GM19324 (cell line): ENCODE data around the gene ZG16B.

Experiments used
- ATAC-seq: cut with Tn5 transposase; IDR thresholded peaks from one replicate; pipeline ENCODE4 v1.9.1; 2021; ENCODE audit warnings: mild to moderate bottlenecking, moderate library complexity; ENCODE audit not compliant: unreplicated experiment, low FRiP score

Gene ZG16B

DNA sequence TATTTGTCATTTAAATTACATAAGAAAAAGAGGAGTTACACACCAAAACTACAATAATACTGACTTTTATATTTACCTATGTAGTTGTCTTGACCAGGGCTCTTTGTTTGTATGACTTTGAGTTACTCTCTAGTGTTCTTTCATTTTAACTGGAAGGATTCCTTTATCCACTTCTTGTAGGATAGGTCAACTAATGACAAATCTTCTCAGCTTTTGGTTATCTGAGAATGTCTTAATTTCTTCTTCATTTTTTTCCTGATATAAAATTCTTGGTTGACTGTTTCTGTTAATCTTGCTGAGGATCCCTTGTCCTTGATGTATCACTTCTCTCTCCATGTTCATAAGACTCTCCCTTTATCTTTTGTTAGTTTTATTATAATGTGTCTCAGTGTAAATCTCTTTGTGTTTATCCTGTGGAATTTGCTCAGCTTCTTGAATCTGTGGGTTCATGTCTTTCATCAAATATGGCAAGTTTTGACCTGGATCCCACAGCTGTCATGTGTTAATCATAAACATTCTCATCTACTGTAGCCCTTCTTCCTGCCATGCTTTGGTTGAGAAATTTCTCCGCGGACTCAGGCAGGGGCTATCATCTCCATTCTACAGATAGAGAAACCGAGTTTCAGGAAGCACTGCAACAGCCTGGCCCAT, 26.4 kb upstream of the ZG16B start:
- no peak for ATAC-seq

DNA sequence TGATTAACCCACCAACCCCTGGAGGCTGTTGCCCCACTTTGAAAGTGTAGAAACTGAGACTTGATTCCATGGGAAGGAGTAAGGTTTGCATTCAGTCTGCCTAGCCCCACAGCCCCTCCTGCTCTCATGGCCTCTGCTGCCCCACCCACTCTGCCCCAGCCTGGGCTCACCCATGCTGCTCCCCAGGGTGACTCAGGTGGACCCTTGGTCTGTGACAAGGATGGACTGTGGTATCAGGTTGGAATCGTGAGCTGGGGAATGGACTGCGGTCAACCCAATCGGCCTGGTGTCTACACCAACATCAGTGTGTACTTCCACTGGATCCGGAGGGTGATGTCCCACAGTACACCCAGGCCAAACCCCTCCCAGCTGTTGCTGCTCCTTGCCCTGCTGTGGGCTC, 25.4 kb upstream of the ZG16B start:
- ATAC-seq, result no peak

DNA sequence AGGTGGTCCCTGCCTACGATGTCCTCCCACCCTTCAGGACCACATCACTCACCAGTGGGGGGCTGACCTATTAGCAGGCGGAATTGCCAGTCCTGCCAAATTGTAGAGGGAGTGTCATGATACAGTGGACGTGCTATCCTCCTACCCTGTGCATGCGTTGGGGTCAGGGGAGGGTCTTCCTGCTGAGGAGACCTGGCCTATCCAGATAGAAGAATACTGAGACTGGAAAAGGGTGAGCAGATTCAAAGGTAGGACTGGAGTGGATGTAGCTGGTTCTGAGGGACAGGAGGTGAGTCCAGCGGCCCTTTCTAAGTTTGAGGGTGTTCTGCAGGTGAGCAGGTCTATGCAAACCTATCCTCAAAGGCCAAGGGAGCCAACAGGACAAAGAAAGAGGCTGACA, 23.8 kb upstream of the ZG16B start:
- ATAC-seq, result no peak

DNA sequence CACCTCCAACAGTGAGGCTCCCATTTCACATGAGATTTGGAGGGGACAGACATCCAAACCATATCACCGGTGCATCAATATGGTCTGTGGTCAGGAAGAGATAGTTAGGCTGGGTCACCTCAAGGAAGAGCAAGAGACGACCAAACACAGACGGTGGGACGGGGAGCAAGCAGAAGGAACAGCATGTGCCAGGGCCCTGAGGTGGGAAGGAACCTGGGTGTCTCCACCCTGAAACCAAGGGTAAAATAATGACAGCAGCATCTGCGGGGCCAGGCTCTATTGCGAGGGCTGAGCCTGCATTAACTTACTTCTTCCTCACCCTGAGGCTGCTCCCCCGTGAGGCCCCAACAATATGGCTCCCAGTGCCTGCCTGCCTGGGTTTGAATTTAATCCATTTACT, 21.9 kb upstream of the ZG16B start:
- no peak for ATAC-seq

DNA sequence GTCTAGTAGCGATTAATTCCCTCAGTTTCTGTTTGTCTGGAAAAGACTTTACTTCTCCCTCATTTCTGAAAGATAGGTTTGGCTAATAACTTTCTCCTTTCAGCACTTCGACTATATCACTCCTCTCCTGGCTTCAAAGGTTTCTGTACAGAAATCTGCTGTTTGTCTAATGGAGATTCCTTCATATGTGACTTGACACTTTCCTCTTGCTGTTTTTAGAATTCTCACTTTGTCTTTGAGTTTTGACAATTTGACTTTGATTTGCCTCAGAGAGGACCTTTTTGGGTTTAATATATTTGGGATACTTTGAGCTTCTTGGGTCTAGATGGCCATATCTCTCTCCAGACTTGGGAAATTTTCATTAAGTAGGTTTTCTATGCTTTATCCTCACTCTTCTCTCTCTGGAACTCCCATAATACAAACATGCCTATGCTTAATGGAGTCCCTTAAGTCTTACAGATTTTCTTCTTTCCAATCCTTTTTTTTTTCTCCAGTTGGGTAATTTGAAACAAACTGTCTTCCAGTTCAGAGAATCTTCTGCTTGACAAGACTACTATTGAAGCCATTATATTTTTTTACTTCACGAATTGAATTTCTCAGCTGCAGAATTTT, 20.8 kb upstream of the ZG16B start:
- no peak for ATAC-seq

DNA sequence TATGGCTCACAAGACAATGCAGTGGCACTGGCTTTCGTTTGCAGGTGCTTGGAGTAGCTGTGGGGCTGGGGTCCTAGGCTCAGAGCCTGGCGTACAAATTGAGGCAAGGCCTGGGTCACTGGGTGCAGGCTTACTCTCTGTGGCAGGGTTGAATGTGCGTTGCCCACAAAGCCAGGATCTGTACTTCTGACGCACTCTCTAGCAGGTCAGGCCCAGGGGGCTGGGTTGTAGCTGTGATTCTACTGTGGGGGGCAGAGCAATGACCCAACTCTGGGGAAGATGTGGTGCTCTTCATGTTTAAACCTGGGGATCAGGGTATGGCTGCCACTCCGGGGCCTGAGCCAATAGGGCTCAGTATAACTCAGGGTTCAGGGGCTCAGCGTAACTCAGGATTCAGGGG, 19.5 kb upstream of the ZG16B start:
- ATAC-seq, result no peak

DNA sequence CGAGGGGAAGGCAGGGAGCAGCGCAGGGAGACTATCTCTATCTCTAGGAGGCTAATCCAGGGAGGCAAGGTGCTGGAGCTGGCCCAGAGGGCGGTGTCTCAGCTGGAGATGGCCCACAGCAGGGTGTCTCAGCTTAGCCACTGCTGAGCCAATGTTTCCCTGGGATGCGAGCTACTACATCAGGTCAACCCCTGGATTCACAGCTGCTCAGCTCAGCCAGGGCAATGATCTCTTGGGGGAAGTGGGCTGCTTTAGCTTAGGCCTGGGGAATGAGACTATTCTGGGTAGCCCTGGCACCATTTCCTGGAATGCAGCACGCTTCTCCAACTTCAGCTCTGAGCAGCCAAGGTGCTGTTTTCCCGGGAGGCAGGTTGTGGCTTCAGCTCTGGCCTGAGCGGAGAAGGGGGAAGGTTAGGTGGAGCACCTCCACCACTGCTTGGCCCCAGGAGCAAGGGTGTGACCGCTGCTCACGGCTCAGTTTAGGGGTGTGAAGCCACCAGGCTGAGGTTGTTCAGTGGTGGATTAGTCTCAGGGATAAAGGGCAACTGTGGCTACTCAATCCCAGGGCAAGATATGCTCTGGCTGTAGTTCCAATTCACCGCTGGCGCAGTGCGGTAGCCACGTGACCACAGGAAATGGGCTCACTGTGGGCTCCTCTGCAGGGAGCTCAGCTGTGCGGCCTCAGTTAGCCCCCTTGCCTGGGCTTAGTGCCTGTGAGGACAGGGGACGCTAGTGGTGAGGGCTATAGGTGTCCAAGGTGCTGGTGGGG, 18.2 kb upstream of the ZG16B start:
- ATAC-seq, result no peak

DNA sequence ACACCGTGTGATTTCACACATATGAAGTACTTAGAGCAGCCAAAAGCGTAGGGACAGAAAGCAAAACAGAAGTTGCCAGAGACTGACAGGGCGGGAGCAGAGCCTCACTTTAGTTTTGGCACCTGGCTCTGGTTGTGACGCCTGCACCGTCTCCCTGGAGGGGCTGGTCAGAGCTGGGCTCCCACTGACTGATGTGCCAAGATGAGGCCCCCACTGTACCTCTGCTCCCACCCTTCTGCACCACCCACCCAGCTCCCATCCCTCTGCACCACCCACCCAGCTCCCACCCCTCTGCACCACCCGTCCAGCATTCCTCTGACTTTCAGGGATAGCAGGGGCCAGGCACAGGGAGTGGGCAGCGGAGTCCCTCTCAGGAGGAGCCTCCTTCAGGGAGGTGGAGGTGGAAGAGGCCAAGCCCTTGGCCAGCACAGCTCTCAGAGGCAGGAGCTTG, 16.3 kb upstream of the ZG16B start:
- no peak for ATAC-seq

DNA sequence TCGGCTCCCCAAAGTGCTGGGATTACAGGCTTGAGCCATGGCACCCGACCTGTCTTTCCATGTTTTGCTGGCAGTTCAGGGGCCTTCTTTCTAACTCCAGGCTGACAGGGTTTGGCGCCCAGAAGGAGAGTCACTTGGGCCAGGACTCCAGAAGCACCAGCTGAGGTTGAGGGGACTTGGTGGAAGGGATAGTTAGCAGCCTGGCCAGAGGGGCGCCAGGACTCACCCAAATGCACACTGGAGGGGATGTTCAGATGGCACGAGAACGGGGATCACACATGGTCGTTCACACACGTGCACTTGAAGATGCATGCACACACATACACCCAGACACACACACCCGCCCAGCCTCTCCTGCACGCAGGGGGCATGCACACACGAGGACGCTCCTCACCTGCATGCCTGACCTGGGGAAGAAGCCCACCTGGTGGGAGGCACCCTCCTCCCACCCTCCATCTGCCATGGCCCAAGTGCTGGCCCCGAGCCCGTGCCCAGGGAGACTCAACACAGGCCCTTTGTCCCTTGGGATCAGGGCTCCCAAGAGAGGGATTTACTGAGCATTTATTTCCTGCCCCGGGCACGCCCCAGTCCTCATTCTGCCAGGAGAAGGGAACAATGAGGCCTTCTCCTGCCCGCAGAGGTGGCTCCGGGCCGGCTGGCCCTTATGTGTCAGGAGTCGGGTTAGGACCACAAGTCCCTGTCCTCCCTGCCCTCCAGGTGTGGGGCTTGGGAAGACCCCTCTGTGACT, 15.4 kb upstream of the ZG16B start:
- ATAC-seq, result no peak

DNA sequence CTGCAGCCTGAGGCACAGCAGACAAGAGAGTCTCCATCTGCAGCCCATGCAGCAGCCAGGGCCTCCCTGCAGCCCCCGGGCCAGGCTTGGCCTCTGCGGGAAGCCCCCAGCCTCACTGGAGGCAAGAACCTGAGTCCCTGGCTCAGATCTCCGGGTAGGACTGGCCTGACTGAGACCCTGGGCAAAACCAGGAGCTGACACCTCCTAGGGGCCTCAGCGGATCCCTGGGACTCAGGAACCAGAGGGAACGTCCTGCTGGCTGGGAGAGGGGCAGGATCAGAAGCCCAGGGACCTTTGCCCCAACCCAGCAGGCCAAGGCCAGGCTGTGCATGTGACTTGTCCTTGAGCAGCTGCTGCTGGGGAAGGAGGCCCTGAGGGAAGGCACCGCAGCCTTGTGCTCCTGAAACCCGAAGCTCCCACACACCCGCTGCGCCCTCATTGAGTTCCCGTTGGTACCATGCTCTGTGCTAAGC, 14.8 kb upstream of the ZG16B start:
- ATAC-seq, result no peak

DNA sequence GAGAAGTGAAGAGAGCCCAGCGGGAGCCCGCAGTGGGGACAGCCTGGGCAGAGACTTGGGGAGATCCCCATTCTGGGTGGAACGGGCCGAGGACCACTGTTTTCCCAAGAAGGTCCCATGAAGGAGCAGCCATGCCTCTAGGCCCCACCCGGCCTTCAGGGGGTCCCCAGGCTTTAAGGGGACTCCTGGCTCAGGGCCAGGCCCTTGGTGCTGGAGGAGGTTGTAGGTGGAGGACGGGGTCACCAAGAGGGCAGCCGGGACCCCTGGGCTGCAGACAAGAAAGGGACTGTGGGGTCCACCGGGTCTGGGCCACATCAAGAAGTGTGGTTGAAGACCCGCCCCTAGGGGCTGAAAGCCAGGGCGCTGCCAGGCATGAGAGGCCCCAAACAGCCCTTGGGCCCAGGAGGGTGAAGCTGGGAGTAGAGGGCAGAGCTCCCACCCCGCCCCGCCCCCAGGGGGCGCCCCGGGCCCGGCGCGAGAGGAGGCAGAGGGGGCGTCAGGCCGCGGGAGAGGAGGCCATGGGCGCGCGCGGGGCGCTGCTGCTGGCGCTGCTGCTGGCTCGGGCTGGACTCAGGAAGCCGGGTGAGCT, 13.3 kb upstream of the ZG16B start, which contains the start of gene PRSS21:
Gene PRSS21 (plus strand): TSS at position 487 of the 589 bp plus-strand sequence. CDS start 32 bp downstream, at position 519.
- no peak for ATAC-seq

DNA sequence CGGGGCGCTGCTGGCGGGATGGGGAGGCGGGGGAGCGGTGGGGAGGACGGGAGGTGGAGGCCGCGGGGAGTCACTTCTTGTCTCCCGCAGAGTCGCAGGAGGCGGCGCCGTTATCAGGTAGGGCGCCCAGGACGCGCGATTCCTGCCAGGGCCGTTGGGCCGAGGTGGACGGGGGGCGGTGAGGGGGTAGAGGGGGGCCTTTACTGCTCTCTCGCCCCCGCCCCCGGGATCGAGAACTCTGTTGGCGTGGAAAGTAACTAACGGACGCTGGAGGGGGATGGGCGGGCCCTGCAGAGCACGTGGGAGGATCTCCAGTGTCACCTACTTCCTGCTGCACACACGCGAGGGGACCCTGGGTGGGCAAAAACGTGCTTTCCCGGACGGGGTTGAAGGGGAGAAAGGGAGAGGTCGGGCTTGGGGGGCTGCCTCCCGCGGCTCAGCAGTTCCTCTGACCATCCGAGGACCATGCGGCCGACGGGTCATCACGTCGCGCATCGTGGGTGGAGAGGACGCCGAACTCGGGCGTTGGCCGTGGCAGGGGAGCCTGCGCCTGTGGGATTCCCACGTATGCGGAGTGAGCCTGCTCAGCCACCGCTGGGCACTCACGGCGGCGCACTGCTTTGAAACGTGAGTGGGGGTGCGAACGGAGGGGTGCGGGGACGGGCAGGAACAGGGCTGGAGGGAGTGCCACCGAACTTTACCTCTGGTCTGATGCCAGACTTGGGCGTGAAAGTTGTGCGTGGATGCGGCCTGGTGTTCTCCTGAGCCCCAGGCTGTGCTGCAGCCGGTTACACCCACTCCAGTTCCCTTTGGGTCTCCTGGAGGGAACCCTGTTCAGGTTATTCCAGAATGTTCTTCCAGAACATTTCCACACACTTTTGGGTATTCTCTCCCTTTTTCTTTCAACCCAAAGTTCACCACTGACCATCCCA, 12.5 kb upstream of the ZG16B start:
- ATAC-seq, result no peak

DNA sequence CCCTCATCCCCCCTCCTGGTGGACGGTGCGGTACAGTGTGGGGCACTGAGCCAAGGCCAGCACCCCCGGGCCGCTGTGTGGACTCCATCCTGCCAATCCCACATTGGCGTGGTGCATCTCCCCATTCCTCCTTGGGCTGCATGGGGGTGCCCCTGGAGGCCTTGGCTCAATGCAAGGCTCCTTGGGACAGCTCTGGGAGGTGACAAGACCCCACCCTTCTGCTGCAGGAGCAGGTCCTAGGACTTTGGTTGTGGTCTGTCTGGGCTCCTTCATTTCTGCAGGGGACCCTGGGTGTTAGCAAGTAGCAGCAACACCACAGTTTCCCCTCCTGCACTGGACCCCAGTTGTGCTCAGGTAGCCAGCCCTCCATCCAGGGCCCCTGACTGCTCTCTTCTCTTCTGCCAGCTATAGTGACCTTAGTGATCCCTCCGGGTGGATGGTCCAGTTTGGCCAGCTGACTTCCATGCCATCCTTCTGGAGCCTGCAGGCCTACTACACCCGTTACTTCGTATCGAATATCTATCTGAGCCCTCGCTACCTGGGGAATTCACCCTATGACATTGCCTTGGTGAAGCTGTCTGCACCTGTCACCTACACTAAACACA, 11.7 kb upstream of the ZG16B start:
- no peak for ATAC-seq

DNA sequence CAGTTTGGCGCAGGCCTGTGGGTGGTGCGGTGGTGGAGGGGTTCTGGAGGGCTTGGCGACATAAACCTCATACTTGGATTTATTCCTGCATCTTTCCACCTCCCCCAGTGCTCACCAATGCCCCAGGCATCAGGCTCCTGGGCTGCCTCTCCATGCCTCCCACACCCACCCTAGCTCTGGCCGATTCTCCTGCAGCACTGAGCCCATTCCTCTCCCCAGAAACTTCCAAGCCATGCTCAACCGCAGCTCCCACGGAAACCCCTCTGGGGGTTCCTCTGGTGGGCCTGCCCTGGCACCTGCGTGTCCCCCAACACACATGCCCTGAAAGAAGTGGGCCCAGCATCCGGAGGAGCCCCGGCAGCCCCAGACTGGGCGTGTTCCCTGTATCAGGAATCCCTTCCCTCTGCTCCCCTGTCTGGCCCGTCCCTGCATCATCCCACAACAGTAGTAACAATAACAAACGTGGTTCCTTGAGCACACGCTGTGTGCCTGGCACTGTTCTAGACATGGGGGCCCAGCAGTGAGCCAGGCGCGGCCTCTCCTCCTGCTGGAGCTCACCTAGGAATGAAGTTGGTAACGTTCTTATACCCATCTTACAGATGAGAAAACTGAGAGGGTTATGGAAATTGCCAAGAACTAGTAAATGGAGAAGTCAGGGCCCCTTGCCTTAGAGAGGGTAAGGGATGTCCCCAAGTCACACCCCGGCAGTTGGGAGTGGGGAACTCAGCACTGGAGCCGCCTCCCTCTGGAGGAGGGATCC, 10.7 kb upstream of the ZG16B start:
- ATAC-seq, result no peak

DNA sequence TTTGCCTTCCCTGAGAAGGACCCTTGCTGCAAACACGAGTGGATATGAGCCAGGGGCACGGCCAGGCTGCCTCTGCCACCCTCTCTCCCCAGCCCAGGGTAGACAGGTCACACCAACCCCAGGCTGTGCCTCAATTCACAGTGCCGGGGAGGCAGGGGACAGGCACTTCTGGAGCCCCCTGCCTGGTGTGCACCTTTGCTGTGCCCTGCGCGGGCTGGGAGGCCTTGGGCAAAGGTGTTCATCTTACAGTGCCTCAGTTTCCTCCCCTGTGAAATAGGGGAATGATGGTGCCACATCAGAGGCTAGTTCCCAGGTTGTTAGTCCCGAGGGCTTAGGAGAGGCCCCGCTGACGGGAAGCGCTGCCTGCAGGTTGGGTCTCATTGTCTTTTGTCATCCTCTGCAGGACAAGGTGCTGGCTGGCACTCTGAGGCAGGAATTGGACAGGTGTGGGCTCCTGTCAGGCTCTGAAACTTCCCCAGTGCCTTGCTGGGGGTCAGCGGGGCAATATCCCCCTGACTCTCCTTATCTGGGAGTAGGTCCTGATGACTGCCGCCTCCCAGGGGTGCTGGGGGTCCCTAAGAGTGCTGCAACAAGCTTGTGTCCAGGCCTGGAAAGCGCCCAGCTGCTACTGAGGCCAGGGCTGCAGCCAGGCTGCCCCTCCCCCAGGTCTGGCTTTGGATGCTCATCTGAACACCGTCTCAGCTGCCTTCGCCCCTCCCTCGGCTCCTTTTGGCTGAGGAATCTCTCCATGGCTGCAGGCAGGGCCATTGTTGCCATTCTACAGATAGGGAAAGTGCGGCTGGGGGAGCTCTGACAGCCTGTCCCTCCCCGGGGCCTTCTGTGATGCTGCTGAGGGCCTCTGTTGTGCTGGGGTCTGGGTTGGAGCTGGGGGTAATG, 9.9 kb upstream of the ZG16B start:
- no peak for ATAC-seq

DNA sequence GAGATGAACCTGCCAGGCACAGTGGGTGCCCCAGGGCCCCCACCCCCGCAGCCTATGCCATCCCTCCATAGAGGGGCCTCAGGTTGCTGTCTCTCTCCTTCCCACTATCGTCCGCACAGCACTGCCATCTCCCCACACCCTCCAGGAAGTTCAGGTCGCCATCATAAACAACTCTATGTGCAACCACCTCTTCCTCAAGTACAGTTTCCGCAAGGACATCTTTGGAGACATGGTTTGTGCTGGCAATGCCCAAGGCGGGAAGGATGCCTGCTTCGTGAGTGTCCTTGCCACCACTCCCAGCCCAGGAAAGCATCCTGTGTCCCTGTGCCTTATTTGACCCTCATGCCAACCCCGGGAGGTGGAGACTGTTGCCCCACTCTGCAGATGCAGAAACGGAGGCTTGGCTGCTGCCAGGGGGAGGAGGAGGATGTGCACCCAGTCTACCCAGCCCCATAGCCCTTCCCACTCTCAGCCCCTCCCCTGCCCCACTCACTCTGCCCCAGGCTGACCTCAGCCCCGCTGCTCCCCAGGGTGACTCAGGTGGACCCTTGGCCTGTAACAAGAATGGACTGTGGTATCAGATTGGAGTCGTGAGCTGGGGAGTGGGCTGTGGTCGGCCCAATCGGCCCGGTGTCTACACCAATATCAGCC, 9.1 kb upstream of the ZG16B start:
- ATAC-seq, result no peak
